GM19397 (cell line): Measurements from ENCODE around the gene PGA5.

Source experiments
- ATAC-seq: cut with Tn5 transposase; IDR thresholded peaks from one replicate; pipeline ENCODE4 v1.9.1; 2021; ENCODE audit warnings: mild to moderate bottlenecking, moderate library complexity; ENCODE audit not compliant: unreplicated experiment

PGA5 gene

DNA sequence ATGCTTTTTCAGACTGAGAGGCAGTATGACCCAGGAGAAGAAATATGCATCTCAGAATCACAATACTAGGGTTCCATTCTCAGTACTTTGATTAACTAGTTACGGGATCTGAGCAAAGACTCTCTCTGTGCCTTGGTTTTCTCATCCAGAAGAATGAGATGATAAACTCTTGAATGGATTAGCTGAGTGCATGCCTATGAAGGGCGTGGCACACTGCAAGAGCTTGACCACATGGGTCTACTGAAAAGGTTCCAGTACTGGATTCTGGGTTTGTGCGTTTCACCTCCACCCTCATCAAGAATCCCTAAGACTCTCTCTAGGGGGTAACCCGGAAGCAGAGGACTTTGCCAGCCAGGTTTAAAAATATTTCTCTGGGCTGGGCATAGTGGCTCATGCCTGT lies 25.6 kb downstream of the PGA5 start:
- no peak for ATAC-seq

DNA sequence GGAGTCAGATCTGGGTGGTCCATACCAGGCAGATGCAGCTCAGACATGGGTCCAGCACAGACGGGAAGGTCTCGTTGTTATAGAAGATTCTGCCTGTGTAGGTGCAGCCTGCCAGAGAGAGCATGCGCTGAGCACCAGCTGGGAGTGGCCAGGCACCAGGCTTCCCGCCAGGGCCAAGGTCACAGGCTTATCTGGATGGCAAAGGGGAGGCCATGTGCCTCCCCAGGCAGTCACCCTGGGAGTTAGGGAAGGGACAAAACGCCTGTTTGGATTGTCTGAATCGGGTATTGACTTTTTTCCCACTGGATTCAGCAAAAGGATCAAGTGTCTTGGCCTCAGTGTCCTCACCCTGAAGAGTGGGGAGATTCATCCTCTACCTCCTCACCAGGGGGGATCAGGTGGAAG lies 26.5 kb downstream of the PGA5 start:
- no peak for ATAC-seq

DNA sequence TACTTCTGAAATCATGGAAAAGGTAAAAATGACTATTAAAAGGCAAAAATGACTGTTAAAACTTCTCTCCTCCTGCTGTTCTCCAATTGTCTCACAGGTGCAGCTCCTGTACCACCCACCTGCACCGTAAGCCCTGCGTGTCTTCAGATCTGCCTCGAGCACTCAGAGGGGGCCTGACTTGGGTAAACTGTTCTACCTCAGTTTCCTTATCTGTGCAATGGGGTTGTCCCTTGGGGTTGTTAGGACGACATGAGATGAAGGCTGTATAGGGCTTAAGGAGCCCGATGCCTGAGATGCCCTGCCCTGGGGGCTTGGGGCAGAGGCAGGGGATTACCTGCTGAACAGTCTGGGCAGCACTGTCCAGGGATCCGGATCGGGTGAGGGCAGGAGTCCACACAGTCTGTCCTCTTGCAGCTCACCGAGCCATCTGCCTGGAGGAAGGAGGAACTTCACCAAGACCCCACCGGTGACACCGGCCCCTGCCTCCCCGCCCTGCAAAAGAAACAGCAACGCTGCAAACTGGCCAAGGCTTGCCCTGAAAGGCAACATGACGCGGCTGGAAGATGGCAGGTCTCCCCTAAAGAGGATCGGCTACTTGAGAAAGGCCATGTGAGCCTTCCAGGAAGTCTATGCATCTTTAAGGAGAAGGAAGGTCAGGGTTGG lies 27.7 kb downstream of the PGA5 start:
- no peak for ATAC-seq

DNA sequence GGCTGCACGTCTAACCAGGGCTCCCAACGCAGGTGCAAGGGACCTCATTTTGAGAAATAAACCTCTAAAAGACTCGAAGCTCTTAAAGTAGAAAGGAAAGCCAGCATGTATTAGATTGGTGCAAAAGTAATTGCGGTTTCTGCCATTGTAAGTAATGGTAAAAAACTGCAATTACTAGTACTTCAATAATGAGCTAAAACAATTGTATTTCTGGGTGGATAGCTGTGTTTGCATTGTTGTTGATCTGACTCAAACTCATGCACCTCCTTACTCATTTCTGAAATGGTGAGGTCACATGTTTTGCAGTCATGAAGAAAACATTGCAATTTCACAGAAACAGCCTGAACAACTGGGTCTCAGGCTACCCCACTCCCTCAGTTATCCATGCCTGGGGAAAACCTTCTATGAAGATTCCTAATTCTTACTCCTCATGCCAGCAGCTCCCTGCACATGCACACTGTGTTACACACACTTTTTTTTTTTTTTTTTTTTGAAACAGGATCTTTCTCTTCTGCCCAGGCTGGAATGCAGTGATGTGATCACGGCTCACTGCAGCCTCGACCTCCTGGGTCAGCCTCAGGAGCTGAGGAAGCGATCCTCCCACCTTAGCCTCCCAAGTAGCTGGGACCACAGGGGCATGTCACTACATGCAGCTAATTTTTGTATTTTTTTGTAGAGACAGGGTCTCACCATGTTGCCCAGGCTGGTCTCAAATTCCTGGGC lies 29.5 kb downstream of the PGA5 start:
- no peak for ATAC-seq

DNA sequence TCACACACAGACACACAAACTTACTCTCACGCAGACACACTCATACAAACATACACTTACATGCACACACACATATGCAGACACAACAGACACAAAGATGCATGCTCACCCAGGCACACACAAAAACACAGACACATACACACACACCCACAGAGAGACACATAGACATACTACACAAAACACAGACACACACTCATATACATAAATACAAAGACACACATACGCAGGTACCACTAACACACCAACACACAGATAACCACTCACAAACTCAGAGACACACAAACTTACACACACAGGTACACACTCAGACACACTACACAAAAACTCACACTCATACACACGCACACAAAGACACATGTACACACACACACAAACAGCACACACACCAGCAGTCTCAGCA lies 31.8 kb downstream of the PGA5 start:
- ATAC-seq, result no peak

DNA sequence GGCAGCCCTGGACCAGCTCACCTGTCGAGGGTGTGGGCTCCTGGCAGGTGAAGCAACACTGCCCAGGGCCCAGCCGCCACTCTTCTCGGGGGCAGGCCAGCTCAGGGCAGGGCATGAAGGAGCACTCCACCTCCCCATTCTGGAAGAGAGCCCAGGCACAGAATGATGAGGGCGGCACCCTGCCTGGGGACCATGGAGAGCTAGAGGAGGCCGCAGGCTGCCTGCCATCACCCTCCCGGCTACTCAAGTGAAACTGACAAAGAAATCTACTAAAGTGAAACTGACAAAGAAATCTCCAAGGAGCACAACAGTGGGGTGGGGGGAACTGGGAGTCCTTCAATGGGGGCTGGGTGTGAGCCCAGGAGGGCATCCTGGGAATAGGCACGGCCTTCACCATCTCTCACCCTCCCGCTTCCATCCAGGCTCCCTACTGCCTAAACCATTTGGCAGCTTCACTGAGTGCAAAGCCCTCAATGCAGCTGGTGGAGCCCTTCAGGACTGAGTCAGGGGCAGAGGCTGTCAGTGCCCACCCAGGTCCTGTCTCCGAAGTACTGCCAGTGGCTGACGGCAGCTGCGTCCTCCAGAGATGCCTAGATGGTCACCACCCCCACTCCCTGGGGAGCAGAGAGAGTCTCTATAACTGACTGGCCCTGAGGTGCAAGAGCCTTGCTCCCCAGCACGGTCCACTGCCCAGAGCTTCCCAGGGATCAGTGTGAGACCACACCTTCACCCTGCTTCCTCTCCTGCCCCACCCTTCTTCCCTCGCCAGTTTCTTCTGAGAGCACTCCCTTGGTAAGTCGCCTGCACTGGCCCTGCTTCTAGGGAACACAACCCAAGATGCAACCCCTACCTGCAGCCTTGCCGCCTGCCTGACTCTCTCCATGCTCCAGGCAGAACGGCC lies 32.5 kb downstream of the PGA5 start:
- no peak for ATAC-seq

DNA sequence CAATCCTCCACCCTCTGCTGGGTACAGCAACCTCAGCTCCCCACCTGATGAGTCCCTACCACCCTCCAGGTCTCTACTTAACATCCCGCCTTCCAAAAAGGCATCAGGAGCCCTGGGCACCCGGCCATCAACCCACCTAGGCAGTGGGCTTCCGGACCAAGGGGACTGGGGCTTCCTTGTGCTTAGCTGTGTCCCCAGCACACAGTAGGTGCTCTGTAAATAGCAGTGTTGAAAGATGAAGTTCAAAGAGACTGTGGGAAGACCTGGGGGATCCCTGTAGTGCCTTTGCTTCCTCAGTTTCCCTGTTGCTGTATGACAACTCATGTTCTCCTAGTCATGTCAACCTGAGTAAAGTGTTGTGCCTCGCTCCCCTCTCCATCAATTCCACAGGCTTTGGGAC lies 33.1 kb downstream of the PGA5 start:
- no peak for ATAC-seq

DNA sequence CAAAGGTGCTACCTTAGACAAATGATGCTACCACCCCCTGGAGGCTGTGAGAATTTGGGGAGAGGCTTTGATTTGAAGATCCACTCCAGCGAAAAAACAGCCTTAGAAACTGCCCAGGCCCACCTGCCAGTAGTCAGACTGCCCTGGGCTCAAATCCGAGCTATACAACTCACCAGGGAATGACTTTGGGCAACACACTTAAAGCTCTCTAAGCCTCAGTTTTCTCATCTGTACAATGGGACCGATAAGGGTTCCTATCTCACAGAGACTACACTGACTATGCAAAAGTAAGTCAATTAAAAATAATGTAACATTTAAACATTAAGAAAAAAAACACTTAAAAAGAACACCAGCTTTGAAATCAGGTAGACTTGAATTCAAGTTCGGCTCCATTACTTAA lies 34.2 kb downstream of the PGA5 start:
- ATAC-seq, result no peak

DNA sequence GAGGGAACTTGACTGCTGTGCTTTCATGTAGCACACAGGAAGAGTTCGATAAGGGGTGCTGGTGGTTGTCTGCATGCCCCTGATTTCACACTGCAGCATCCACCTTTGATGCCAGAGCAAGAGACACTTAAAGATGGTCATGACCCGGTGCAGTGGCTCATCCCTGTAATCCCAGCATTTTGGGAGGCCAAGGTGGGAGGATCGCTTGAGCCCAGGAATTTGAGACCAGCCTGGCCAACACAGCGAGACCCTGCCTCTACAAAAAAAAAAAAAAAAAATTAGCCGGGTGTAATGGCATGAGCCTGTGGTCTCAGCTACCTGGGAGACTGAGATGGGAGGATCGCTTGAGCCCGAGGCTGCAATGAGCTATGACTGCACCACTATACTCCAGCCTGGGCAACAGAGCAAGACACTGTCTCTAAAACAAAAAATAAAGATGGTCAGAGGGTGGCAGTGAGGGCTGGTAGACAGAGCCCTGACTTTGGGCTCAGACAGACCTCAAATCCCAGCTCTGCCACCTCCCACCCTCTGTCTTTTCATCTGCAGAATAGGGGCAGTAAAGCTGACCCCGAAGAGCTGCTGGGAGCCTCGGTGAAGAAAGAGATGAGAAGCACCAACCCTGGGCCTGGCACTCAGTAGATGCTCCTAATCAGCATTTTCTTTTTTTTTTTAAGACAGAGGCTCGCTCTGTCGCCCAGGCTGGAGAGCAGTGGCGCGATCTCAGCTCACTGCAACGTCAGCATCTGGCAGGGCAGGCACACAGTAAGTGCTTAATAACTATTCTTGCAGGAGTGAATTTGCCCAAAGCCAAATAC lies 36.4 kb downstream of the PGA5 start:
- ATAC-seq, result no peak

DNA sequence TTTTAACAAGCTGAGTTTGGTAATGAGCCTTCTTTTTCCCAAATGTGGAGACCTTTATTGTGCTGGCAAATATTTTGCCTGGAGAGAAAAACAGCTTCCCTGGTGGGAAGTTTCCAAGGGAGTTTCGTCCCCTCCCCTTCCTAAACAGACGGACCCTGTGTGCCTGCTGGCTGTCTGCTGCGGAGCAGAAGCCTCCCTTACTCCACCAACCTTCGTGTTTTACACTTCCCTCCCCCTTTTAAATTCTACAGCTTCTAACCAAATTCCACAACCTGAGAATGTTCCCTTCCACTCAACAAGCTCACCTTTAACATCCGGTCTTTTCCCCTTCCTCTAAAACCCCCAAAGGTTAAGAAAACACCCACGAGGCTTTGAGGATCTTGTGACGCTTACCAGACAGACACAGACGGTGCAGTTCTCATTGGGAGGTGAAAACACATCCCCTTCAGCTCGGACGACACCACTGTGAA lies 37.1 kb downstream of the PGA5 start:
- ATAC-seq, result no peak

DNA sequence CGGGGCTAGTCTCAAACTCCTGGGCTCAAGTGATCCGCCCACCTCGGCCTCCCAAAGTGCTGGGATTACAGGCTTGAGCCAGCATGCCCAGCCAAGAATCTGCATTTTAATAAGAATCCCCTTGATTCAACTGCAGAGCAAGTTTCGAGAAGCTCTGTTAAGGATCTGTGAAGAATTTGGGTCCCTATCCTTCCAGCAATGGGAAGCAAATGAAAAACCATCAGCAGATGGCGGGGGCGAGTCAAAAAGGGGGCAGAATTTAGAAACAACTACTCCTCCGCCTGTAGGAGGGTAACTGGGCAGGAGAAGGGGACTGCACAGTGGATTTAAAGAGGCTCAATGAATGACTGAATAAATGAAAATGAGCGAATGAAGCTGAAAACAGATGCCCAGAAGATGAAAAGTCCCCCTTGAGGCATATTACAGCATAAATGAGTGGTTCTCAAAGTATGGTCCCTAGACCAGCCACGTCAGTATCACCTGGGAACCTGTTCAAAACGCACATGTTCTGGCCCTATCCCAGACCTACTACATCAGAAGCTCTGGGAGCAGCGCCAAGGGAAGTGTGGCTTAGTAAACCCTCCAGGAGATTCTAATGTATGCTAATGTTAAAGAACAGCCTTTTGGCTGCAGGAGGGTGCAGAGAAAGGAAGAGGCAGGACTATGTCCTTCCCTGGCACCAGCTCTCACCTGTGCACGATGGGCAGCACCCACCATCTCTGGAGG lies 39.1 kb downstream of the PGA5 start:
- ATAC-seq, result no peak

DNA sequence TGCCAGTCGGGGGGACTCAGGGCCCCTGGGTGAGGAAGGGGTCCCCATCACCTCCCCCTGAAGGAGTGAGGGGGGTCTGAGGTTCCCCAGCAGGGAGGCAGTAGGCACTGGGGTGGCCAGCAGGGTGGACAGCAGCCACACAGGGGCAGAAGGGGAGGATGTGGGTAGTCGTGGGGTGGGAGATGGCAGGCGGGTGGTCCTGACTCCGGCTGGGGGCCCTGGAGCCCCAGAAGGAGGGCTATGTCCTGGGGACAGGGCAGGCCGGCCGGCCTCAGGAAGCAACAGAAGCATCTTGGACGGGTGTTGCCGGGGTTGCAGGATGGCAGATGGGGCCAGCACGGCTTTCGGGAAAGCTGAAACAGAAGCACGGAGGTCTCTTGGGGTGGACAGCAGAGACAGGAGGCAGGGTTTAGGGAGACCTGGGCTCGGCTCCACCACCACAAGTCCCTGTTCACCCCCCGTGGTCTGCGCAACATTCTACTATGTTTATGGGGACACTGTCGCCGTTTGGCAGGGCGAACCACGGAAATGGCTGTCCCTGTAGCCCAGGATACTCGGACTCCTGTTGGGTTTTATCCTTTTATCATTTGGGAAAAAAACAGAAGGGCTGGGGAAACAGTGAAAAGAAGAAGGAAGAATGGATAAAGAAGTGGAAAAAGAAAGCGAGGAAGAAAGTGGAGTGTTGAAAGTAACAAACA lies 40.1 kb downstream of the PGA5 start:
- ATAC-seq, result no peak

DNA sequence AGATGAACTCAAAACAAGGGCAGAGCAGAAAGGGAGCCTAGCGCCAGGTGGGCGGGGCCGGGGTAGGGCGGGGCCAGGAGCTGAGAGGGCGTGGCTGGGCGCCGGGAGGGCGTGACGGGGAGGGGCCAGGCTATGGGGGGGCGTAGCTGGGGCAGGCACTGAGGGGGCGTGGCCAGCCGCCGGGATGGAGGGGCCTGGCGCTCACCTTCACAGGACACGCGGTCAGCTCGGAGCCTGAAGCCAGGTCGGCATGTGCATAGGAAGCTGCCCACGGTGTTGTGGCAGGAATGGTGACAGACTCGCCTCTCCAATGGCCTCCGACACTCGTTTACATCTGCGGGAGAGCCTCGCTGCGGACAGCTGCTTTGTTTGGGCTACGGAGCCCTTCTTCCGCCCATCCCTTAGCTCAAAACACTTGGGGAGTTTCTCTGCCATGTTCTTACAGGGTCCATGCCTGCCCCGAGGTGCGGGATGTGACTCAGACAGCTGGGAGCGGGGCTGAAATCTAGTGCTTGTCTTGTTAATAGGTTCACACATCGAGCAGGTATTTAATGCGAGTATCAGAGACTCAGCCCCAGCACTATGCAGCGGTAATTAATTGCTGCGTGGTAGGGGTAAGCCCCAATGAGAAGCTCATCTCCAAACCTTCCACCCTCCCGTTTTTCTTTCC lies 40.7 kb downstream of the PGA5 start:
- no peak for ATAC-seq

DNA sequence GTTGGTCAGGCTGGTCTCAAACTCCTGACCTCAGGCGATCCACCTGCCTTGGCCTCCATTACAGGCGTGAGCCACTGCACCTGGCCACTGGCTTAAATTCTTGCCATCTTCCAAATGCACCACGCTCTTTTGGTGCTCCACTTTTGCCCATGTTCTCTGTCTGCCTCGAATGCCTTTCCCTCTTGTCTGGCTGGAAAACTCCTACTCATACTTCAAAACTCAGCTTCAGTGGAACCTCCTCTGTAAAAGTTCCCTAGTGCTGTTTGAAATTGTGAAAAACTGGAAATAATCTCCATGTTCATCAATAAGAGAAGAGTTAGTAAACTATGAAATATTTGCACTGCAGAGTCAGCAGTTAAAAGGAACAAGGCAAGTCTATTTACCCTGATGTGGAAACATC lies 42.6 kb downstream of the PGA5 start:
- no peak for ATAC-seq

DNA sequence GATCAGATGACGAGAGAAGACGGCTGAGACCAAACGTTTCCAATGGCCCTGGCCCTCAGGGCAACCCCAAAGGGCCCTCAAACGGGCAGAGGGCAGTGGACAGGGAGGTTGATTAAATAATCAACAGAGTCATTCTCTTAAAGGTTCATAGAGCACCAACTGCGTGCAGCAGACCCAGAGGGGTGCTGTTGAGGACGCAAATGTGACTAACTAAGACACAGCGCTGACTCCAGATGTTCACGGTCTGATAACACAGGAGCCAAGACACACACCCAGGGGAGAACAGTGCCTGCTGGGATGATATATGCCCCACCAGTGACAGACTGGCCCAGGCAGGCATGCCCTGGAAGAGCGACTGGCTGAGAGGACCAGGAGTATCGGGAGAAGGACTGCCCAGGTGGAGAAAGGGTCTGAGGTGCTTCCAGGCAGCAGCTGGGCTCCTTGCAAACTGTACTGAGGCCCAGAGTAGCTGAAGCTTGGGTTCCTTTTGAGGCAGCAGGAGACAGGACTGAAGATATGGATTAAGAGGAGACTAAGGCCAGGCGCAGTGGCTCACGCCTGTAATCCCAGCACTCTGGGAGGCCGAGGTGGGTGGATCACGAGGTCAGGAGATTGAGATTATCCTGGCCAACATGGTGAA lies 46.5 kb downstream of the PGA5 start:
- ATAC-seq, result no peak

DNA sequence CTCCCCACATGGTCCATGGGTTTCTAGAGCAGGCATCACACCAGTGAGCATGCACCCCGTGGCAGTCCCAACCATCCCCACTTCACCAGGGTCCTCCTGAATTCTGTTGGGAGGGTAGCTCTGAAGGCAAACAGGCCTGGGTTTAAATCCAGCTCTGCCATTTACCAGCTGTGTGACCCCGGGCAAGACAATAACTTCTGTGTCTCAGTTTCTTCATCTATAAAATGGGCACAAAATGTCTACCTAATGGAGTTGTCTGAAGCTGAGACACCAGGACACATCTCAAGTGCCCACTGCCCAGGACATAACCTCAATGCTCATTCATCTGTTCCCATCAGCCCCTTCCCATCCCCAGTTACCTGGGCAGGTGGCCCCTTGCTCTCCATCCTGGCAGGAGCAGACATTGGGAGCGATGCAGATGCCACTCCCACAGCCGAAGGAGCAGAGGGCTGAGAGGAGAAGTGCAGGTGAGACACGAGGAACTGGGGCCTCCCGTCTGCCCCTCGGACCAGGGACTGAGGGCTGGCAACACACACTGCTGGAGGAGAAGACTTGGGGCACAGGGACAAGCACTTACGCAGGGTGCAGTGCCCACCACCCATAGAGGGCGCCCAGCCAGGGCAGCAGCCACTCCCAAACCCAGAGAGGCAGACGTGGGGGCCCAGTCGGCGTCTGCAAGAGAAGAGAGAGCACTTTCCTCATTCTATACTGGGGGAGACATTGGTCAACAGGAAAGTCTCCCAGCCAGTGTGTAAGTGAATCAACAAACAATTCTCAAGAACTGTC lies 50.1 kb downstream of the PGA5 start:
- no peak for ATAC-seq

DNA sequence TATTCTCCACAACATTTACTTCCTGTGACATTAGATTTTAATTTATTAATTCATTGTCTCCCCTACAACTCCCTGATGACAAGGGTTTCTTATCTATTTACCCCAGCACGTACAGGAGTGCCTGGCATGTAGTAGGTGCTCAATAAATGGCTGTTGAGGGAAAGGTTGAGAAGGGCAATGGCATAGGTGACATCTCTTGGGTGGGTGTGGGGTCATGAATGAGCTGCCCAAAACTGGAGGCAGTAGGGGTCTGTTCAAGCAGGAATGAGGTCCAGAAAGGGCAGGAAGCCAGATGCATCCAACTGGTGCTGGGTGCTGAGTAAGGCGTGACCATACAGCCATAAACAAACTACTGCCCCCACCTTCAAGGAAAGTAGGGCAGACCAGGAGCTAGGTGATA lies 51.4 kb downstream of the PGA5 start:
- ATAC-seq, result no peak
